ENCODE measurements around the gene EYS. TPM values are rescaled to one million over a fixed set of nuclear protein-coding genes. Genes with fewer than 3 reads are reported as not detected.
"Not testable (repeated sequence)": the region's sequence is repeated elsewhere in the genome, so short reads cannot be mapped to it uniquely, and the experiment has no call there.

Gene EYS
- total RNA-seq, 1 donor = under 0.01 TPM

DNA sequence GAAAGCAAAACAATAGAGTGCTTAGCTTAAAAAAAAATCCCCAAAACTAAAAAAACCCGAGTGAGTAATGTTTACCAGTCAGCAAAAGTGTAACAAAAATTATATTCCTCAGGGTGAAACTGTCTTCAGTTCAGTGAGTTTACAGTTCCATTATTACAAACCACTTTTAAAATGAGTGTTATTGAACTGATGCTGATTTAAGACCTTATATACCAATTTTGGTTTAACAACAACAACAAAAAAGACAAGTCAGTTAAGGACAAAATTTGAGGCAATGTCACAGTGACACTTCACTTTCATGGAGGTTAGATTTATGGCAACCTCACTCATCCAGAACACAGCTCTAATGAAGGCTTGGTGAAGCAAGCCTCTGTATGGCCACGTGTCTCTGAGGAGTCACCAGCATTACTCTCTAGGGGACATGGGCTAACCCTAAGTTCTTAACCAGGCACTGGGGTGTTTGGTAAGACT is 1440.6 kb downstream of the EYS start:
- no peak for DNase-seq (ENCODE audit: low read depth in 2 of 3, low spot score in 2 of 3)

DNA sequence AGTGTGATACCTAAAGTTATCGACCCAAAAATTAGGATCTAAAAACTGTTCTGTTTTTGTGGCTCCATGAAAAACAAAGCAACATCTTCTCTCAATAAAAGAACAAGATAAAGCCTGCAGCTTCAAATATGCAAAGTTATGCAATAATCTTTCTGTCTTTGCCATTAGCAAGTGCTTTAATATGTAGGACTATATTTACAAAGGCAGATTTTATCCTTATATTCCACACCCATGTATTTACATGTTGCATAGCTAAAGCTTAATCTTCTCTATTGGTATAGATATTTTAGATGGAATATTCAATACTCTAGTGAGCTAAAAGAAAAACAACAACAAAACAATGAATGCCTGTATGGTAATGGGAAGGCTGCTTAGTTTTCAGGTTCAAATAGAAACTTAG is 1443.2 kb downstream of the EYS start:
- DNase-seq (ENCODE audit: low read depth in 2 of 3, low spot score in 2 of 3) = no peak

DNA sequence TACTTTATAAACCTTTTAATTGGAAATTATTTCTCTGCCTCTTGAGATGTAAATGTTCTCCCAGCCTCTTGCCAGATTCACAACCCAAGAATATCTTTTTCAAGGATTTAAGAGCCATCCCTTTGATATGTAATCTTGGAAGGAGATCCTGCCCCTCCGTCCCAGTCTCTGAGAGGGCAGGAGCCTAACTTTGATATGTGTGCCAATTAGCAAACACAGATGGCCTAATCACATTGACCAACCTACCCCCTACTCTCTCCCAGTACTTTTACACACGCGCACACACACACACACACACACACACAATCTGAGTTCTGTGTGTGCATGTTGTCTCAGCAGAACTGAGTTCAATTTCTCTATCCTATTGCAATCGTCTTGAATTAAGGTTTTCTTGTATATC is 1447.7 kb downstream of the EYS start:
- no peak for DNase-seq (ENCODE audit: low read depth in 2 of 3, low spot score in 2 of 3)

DNA sequence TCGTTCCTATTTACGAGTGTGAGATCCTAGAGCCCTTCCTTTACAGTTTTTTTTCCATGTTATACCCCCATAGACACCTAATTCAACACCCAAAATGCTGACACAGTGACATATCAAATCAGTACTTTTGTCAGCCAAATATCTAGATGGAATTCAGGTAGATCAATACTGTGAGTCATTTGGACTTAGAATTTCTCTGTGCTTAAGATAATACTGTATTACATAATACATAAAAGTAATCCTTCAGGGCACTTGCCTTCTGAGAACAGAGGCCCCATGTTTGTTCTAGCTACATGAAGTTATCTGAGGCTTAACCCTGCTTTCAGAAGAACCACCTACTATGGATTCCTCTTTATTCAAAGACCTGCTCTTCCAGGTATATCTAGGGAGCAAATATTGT is 1448.3 kb downstream of the EYS start:
- no peak for DNase-seq (ENCODE audit: low read depth in 2 of 3, low spot score in 2 of 3)

DNA sequence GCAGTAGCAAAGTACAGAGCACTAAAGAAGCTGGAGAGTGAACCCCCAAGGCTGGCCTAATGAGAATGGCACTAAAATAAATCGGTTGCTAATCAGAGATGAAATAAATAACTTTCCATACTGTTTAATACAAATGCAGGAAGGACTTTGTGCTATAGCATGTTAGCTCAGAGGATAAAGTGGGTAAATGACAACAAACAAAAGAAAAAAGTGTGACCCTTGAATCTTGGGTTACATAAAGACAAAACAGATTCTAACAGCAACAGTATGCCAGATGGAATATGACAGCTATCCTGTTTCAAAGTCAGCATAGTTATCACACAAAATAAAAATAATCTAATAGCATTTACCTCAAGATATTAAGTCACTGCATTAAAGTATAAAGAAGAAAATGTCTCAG is 1448.7 kb downstream of the EYS start:
- no peak for DNase-seq (ENCODE audit: low read depth in 2 of 3, low spot score in 2 of 3)

DNA sequence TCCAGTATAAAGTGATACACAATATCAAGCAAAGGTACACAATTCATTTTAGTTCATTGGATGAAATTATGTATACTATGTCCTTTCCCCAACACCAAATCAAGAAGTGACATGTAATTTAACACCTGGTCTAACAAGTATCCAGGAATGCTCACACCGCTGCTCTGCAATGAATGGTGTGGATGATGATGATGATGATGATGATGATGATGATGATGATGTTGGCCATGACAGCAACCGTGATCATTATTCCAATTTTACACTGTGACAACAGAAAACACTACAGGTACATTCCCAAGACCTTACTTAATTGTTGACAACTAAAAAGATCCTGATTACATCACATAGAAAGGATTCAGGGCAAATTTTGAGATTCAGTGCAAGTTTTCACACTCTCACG is 1449.4 kb downstream of the EYS start:
- no peak for DNase-seq (ENCODE audit: low read depth in 2 of 3, low spot score in 2 of 3)

DNA sequence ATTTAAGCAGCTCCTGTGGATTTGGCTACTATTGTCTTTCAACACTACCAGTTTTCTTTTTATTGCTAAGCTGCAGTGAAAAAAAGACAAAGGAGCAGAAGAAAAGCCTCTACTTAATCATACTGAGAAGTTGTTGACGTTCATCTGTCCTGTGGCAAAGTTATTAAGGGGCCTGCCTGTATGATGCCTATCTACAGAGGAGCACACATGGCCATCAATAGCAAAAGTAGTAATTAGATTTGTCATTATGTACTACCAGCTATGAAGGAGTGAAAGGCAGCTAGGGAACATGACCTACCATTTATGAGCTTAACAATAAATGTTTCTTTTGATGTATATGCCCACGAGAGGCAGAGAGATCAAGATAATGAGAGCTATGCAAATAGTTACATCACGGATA is 1450.5 kb downstream of the EYS start:
- DNase-seq (ENCODE audit: low read depth in 2 of 3, low spot score in 2 of 3) = no peak

DNA sequence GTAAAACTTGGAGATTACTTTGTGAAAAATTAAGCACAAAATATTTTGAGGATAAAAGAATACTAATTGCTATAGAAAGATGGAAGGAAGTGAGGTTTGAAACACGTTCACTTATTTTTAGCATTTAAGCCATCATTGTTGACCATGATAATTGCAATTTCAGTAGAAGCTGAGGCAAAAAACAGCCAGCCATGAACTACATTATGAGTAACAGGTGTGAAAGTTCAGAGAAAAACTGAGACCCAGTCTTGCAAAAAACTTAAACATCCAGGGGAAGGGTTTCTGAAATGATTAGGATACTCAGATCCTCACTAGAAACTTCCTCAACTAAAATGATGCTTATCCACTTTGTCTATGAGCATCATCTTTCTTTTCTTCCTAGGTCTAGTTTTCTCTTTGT is 1452.0 kb downstream of the EYS start:
- DNase-seq (ENCODE audit: low read depth in 2 of 3, low spot score in 2 of 3) = no peak

DNA sequence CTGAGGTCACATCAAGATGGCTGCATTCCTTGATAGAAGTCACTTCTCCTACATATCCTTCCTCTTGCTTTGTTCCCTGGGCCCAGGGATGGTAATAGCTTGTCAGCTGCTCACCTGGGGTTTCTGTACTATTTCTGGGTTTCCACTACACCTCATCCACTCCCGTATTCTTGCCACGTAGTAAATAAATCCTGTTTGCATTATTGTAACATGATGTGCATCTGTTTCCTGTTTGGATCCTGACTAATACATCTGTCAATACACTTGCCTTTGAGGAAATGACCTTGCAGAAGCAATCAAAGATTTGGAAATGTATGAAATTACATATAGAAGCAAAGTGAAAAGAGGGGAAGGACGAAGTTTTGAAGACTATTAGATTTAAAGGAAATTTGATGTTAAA is 1452.5 kb downstream of the EYS start:
- DNase-seq (ENCODE audit: low read depth in 2 of 3, low spot score in 2 of 3) = peak in 1 of 3 donors; percentile 12

DNA sequence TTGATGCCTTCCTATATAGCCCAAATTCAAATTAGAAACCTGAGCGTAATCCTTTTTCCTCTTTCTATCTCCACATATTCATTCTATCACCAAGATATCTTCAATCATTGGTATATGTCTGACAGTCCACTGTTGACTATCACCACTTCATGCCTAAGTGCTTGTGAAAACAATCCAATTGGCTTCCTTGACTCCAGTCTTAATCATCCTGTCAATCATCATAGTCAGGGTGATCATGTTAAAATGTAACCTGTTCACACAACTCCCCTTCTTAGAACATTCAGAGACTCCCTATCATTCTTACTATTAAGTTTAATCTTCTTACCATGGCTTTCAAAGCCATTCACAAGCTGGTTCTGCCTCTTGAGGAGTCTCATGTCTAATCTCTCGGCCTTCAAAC is 1454.8 kb downstream of the EYS start:
- DNase-seq (ENCODE audit: low read depth in 2 of 3, low spot score in 2 of 3) = no peak

DNA sequence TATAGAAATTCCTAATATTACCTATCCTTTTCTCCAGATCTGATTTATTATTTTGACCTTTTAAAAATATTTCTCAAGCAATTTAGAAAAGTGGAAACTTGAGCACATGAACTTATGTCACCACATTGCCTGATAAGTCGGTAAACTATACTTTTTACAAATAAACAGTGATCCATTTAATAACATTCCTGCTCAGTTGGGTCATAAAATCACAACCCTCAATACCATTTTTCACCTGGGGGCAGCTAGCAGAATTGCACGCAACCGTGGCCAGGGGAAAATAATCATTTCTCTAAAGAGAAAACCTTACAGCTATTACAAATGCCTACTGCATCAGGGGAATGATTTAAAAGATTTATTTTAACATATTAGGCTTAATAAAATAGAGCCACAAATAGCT is 1456.9 kb downstream of the EYS start:
- DNase-seq (ENCODE audit: low read depth in 2 of 3, low spot score in 2 of 3) = no peak

DNA sequence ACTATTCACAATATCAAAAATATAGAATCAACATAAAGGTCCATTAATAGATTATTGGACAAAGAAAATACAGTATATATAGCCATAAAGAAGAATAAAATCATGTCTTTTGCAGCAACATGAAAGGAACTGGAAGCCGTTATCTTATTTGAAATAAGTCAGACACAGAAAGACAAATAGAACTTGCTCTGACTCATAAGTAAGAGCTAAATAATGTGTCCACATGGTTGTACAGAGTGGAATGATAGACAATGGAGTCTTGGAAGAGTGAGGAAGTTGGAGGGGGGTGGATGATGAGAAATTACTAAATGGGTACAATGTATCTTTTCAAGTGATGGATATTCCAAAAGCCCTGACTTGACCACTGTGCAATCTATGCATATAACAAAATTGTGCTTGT is 1457.9 kb downstream of the EYS start:
- DNase-seq (ENCODE audit: low read depth in 2 of 3, low spot score in 2 of 3) = no peak

DNA sequence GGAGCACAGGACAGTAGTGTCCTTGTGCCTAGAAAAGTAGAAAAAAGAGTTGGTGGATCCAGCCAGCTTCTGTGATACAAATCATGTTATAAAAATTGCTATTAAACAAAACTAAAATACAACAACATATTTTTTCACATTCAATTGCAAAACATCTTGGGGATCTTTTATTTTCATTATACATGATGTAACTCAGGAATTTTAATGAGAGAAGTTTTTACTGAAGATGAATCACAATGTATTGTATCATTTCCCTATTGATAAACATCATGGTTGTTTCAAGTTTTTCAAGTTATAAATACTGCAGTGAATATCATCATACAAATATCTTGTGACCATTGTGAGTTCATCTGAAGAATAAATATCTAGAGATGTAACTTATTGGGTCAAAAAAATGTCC is 1463.4 kb downstream of the EYS start:
- no peak for DNase-seq (ENCODE audit: low read depth in 2 of 3, low spot score in 2 of 3)

DNA sequence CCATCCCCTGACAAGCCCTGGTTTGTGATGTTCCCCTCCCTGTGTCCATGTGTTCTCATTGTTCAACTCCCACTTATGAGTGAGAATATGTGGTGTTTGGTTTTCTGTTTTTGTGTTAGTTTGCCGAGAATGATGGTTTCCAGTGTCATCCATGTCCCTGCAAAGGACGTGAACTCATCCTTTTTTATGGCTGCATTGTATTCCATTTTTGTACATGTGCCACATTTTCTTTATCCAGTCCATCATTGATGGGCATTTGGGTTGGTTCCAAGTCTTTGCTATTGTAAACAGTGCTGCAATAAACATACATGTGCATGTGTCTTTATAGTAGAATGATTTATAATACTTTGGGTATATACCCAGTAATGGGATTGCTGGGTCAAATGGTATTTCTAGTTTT is 1468.1 kb downstream of the EYS start:
- DNase-seq (ENCODE audit: low read depth in 2 of 3, low spot score in 2 of 3) = not testable (repeated sequence)

DNA sequence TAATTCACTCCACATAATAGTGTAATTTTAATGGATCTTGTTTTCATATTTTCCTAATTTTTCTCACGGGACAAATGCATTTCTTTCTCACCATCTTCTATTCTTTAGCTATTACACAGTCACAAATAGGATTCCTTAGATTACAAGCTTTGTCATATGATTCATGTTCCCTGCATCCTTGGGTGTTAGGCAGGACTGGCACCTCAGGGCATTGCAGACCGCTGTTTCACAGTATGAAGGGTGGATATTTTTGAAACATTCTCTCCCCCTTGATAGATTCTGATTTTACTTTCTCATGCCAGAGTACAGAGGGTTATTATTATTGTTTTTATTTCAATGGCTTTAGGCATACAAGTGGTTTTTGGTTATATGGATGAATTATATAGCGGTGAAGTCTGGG is 1469.0 kb downstream of the EYS start:
- no peak for DNase-seq (ENCODE audit: low read depth in 2 of 3, low spot score in 2 of 3)

DNA sequence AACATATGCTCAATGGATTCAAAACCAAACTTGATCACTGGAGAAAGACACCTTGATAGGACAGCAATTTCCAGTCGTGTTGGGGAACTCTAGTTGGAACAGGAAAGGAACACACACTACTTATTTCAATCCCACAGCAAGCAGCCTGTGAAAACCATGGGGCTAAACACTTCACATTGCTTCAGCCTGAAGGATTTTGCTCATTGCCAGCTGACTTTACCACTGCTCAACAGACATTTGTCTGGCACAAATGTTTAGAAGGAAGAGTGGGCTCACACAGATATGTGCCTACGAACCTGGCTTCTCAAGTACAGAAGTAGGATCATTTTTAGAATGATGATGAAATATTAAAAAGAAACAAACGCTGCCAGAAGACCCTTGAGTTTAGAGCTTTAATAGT is 1473.3 kb downstream of the EYS start:
- DNase-seq (ENCODE audit: low read depth in 2 of 3, low spot score in 2 of 3) = no peak

DNA sequence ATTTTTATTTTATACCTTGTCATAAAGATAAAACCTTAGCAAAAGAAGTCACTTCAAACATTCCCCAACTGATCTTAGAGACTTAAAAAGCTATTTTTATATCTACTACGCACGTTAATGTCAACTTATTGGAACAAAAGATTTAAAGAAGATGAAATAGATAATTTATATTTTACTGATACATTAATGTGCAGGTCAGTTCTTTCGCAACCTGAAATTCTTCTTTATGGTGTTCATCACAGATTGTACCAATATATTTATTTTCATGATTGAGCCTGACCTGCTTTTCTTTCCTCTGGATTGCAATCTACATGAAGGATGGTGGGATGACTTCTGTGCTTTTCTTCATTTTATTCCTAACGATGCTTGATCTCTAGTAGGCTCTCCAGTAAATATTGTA is 1475.1 kb downstream of the EYS start:
- no peak for DNase-seq (ENCODE audit: low read depth in 2 of 3, low spot score in 2 of 3)

DNA sequence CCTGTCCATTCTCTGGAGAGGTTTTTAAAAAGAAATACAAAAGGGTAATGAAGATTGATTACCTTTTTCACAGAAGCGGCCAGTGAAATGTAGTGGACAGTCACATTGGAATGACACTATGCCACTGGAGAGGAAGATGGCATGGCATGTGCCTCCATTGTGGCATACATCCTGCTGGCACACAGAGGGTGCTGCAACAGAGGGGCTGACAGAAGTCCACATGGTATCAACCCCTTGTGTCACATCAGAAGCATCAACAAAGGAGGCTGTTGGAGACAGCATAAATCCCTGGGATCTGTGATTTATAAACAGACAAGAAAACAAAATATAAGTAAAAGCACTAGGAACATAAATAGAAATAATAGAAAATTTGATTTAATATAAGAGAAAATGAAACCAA is 1476.5 kb downstream of the EYS start:
- no peak for DNase-seq (ENCODE audit: low read depth in 2 of 3, low spot score in 2 of 3)

DNA sequence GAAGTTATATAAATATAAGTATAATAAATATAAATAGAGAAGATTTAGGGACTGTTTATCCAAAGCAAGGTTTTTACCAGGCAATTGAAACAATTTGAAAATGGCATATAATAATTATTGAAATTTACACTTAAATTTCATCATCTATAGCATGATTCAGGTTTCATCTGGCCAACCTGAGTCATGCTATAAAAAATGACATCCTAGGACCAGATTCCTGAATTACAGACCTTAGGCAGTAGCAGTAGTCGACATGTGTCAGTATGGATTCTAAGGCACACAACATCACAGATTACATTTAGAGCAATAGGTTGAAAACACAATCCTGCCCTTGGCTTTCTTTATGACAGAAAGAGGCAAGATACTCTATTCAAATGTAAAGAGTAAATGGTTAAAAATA is 1479.2 kb downstream of the EYS start:
- no peak for DNase-seq (ENCODE audit: low read depth in 2 of 3, low spot score in 2 of 3)

DNA sequence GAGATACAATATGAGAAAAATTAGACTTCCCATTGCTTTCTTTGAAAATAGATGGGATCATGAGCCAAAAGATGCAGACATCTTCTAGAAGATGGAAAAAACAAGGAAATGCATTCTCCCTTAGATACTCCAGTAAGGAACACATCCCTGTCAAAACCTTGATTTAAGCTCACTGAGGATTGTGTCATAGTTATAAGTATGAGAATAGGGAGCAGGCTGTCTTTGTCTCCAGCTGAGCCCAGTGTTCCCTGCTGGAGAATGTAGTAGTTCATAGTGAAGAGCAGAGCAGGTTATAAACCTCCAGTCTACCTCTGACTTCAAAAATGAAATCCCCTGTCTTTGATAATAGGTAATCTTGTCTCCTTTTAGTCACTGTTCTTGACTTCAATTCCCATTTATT is 1481.5 kb downstream of the EYS start:
- DNase-seq (ENCODE audit: low read depth in 2 of 3, low spot score in 2 of 3) = no peak

DNA sequence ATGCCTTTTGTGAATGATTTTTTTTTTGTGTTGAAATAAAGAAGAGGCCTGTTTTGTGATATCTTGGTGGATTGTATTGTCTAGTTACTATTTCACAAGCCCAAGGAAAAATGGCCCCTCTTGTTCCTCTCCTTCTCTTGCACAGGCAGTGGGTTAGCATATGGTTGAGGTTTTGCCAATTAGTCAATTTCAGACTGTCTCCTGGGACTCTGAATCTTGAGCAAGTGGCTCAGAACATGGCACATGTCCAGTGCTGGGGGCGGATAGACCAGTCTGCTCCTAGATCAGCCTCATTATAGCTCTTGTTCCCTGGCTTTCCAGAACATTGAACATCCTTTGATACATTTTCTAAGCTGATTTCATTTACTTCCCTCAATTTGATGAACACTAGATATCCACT is 1482.2 kb downstream of the EYS start:
- no peak for DNase-seq (ENCODE audit: low read depth in 2 of 3, low spot score in 2 of 3)

DNA sequence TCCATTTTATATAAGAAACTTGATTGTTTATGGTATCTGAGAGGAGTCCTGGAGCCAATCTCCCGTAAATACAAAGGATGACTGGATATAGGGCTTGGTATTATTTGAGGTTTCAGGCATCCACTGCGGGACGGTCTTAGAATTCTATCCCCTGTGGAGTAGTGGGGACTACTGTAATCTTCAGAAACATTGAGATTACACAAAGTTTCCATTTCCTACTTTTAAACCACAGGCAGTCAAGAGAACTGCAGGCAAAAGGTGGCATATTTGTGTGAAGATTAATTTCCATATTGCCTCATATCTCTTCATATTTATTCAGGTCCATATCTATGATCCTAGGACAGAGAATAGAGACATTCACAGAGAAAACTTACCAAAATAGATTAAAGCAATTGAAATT is 1485.2 kb downstream of the EYS start:
- peak in 2 of 3 donors; percentile 5 to 43 for DNase-seq (ENCODE audit: low read depth in 2 of 3, low spot score in 2 of 3)

DNA sequence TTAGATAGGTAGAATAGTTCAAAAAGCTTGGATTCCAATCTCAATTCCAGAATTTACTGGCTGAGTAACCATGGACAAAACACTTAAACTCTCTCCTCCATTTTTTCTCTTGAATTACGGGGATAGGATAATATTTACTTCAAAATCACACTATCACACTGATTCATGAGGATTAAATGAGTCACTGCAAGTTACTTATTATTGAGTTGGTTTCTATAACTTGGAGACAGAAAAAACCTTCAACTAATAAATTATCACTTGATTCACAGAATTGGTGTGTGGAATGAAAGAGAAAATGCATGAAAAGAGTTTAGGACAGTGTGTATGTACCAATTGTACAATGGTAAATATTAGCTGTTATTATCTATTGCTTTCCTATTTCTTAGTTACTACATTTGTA is 1486.2 kb downstream of the EYS start:
- DNase-seq (ENCODE audit: low read depth in 2 of 3, low spot score in 2 of 3) = no peak

All from hematopoietic multipotent progenitor cell (in vitro differentiated cells).